ENCODE data around the gene LMX1B.
"Not testable (repeated sequence)": the region's sequence is repeated elsewhere in the genome, so short reads cannot be mapped to it uniquely, and the experiment has no call there.

The LMX1B gene

DNA sequence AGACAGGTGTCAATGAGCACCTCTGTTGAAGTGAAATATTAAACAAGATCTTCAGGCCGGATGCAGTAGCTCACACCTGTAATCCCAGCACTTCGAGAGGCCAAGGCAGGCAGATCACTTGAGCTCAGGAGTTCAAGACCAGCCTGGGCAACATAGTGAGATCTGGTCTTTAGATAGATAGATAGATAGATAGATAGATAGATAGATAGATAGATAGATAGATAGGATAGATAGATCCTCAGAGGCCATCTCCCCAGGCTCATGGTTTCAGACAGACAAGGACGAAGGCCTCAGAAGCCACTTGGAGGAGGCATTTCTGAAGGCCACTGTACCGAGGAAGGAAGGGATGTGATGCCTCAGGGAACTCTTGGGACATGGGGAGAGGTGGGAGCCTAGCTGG is 42.5 kb downstream of the LMX1B start:
- peaks cover 14% of the 10 kb centered on the region for H3K27me3 ChIP-seq (replicated peaks; ENCODE audit: control insufficient read depth, insufficient read depth, low read length, poor library complexity, severe bottlenecking)
- not testable (repeated sequence) for H3K4me3 ChIP-seq (ENCODE audit: insufficient read depth, low read depth, low read length, poor library complexity, severe bottlenecking); H3K9me3 ChIP-seq (ENCODE audit: control insufficient read depth, low read length); H3K27ac ChIP-seq (ENCODE audit: insufficient read depth, low read length, poor library complexity, severe bottlenecking); DNase-seq; H3K4me1 ChIP-seq (ENCODE audit: control insufficient read depth, insufficient read depth, low read length, poor library complexity, severe bottlenecking); H3K36me3 ChIP-seq (ENCODE audit: control insufficient read depth, insufficient read depth, low read length)

DNA sequence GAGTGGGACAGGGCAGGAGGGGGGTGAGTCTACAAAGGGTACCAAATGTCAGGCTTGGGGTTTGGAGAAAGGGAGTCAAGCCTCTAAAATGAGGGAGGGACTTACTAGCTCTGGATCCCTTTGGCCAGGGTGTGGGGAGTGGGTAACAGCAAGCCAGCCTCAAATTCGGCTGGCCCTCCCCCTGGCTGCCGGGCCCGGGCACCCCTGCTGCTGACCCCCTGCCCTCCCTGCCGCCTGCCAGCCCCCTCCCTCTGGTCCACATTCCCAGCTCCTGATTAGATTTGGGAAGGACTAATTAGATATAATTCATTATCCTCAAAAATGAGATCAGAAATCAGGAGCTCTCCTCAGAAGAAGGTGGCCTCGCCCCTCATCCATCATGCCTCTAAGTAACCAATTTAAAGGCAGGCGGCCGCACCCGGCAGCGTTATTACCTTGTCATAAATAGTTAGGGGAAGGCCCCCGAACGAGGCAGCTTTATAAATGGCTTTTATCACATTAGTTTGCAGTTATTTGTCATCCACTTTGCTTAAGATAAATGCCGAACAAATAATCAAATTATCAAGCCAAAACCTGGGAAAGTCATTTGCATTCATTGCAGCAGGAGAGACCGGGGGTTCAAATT is 44.6 kb downstream of the LMX1B start:
- H3K9me3 ChIP-seq (ENCODE audit: control insufficient read depth, low read length) = no peaks in the 10 kb centered on the region
- no peaks in the 10 kb centered on the region for H3K36me3 ChIP-seq (ENCODE audit: control insufficient read depth, insufficient read depth, low read length)
- no peaks in the 10 kb centered on the region for H3K4me1 ChIP-seq (ENCODE audit: control insufficient read depth, insufficient read depth, low read length, poor library complexity, severe bottlenecking)
- H3K27ac ChIP-seq (ENCODE audit: insufficient read depth, low read length, poor library complexity, severe bottlenecking) = no peak overlapping the region
- no peak for DNase-seq
- H3K27me3 ChIP-seq (replicated peaks; ENCODE audit: control insufficient read depth, insufficient read depth, low read length, poor library complexity, severe bottlenecking) = peaks cover 7% of the 10 kb centered on the region
- H3K4me3 ChIP-seq (ENCODE audit: insufficient read depth, low read depth, low read length, poor library complexity, severe bottlenecking) = no peak overlapping the region

DNA sequence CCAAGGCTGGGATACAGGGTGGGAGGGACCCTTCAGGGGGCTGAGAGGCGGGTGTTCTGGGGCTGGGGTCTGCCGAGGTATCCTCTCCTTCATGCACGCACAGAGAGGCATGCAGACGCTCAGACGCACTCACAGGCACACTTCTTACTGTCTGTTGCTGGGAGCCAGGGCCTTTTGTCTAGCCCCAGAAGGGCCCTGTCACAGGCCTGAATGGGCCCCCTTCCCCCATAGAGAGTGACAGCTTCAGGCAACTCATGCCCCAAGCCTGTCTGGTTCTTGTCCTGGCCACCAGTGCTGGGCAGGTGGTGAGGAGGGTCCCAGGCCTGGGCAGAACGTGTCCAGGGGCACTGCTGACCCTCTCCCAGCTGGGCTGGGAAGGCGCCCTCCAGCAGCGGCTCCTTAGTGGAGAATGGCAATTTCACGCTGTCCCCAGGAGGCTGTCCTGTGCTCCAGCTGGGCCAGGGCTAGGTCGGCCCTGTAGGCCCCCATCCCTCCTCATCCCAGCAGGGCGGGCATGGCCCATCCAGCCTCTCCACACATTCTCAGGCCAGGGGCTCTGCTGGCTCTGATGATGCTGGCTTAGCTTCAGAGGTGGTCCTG is 45.3 kb downstream of the LMX1B start:
- no peak for DNase-seq
- Histone ChIP-seq H3K4me3 (ENCODE audit: insufficient read depth, low read depth, low read length, poor library complexity, severe bottlenecking) (no peak overlapping the region), H3K27me3 (replicated peaks; ENCODE audit: control insufficient read depth, insufficient read depth, low read length, poor library complexity, severe bottlenecking) (peaks cover 7% of the 10 kb centered on the region)

DNA sequence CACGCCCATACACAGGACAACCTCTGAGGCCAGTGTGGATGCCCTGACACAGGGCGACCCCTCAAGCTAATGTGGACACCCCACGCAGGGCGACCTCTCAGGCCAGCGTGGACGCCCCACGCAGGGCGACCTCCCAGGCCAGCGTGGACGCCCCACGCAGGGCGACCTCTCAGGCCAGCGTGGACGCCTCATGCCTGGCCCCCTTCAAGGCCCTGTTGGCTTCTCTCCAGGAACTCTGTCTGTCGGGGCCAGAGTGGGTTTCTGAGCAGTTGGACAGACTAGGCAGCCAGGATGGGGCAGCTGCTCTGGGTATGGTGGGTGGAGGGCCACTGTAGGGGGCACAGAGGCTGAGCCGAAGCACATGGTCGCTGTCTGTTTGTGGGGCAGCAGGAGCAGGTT is 47.4 kb downstream of the LMX1B start:
- Histone ChIP-seq H3K4me1 (ENCODE audit: control insufficient read depth, insufficient read depth, low read length, poor library complexity, severe bottlenecking) (no peaks in the 10 kb centered on the region), H3K4me3 (ENCODE audit: insufficient read depth, low read depth, low read length, poor library complexity, severe bottlenecking) (no peak overlapping the region), H3K9me3 (ENCODE audit: control insufficient read depth, low read length) (no peaks in the 10 kb centered on the region), H3K36me3 (ENCODE audit: control insufficient read depth, insufficient read depth, low read length) (no peaks in the 10 kb centered on the region), H3K27me3 (replicated peaks; ENCODE audit: control insufficient read depth, insufficient read depth, low read length, poor library complexity, severe bottlenecking) (peaks cover 7% of the 10 kb centered on the region), H3K27ac (ENCODE audit: insufficient read depth, low read length, poor library complexity, severe bottlenecking) (no peak overlapping the region)
- no peak for DNase-seq

More for the DNA sequence above, 45.3 kb downstream of the LMX1B start:
- H3K27ac ChIP-seq (ENCODE audit: insufficient read depth, low read length, poor library complexity, severe bottlenecking) = no peak overlapping the region
- H3K36me3 ChIP-seq (ENCODE audit: control insufficient read depth, insufficient read depth, low read length) = no peaks in the 10 kb centered on the region
- H3K9me3 ChIP-seq (ENCODE audit: control insufficient read depth, low read length) = no peaks in the 10 kb centered on the region
- H3K4me1 ChIP-seq (ENCODE audit: control insufficient read depth, insufficient read depth, low read length, poor library complexity, severe bottlenecking) = no peaks in the 10 kb centered on the region

DNA sequence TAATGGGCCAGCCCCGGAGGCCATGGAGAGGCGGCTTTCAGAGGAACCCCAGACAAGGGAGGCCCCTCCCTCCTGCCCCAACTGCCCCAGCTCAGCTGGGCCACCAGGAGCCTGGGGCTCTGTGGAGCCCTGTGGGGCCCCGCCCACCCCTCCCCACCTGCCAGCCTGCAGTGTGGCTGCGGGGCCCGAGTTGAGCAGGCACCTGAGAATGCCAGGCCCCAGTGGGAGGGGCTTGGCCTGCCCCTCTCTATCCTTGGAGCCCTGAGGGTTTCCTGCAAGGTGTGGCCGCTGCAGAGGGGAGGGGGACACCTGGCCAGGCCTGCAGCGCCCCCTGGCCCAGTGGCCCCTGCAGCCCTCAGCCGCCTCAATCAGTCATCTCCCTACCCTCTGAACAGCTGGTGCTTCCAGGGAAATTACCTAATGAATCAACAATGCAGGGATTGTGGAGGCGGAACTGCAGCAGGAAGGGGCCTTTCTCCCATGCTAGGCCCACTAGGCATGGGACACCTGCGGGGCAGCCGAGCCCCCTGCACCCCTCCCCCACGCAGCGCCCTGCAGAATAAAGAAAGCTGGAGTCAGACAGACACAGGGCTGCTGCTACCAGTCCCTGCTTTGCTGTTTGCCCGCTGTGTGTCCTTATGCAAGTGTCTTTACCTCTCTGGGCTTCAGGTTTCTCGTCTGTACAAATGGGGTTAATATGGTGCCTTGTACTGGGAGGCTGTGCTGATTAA is 48.0 kb downstream of the LMX1B start:
- DNase-seq = no peak
- H3K36me3 ChIP-seq (ENCODE audit: control insufficient read depth, insufficient read depth, low read length) = no peaks in the 10 kb centered on the region
- peaks cover 7% of the 10 kb centered on the region for H3K27me3 ChIP-seq (replicated peaks; ENCODE audit: control insufficient read depth, insufficient read depth, low read length, poor library complexity, severe bottlenecking)
- no peak overlapping the region for H3K27ac ChIP-seq (ENCODE audit: insufficient read depth, low read length, poor library complexity, severe bottlenecking)
- no peaks in the 10 kb centered on the region for H3K4me1 ChIP-seq (ENCODE audit: control insufficient read depth, insufficient read depth, low read length, poor library complexity, severe bottlenecking)
- H3K4me3 ChIP-seq (ENCODE audit: insufficient read depth, low read depth, low read length, poor library complexity, severe bottlenecking) = no peak overlapping the region
- no peaks in the 10 kb centered on the region for H3K9me3 ChIP-seq (ENCODE audit: control insufficient read depth, low read length)

DNA sequence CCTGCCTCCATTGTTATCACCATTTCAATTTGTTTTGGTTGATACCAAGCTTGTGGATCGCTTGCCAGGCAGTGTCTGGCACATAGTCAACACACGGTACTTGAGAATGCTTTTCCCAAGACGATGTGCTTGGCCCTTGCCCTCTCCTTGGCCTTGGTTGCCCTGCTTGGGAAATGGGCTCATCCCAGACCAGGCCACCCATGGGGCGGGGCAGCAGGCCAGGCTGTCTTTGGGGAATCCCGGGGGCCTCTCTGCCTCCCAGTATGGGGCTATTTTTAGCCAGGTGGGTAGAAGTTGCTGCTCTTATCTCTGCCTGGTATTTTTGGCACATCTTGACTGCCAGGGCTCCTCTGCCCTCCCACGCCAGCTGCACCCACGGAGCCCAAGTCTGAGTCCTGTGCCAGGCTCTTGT is 49.9 kb downstream of the LMX1B start:
- Histone ChIP-seq H3K4me3 (ENCODE audit: insufficient read depth, low read depth, low read length, poor library complexity, severe bottlenecking) (no peak overlapping the region), H3K9me3 (ENCODE audit: control insufficient read depth, low read length) (no peaks in the 10 kb centered on the region), H3K27me3 (replicated peaks; ENCODE audit: control insufficient read depth, insufficient read depth, low read length, poor library complexity, severe bottlenecking) (peaks cover 2% of the 10 kb centered on the region)

DNA sequence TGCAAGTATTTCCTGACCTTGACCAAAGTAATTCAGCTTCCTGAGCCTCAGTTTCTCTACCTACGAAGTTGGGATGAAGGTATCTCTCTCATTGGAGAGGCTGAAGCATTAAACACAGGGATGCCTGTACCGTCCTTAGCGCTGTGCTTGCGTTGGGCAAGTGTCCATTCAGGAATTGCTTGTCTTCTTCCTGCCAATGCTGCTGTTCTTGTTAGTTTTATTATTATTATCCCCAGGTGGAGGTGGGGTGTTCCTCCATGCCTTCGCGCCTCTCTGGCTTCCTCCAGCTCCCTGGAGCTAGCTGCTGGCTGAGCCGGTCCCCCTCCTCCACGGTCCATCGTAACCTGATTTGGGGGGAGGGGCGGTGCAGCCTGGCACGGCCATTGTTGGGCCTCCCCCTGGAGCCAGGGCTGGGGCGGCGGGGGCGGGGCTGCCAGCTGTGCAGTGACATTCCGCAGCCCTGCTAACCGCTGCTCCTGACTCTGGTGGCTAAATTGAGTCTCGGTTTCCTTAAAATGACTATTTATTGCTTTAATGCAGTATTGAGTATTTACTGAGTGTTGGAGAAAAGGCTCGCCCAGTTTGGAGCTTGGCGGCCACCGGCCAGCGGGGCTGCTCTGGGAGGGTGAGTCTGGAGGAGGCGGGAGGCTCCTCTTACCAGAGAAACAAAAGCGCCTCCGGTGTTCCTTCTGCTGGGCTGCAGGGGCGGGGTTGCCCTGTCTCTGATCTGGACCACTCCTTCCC is 51.3 kb downstream of the LMX1B start:
- Histone ChIP-seq H3K4me3 (ENCODE audit: insufficient read depth, low read depth, low read length, poor library complexity, severe bottlenecking) (no peak overlapping the region), H3K9me3 (ENCODE audit: control insufficient read depth, low read length) (no peaks in the 10 kb centered on the region), H3K4me1 (ENCODE audit: control insufficient read depth, insufficient read depth, low read length, poor library complexity, severe bottlenecking) (no peaks in the 10 kb centered on the region), H3K27ac (ENCODE audit: insufficient read depth, low read length, poor library complexity, severe bottlenecking) (no peak overlapping the region), H3K36me3 (ENCODE audit: control insufficient read depth, insufficient read depth, low read length) (no peaks in the 10 kb centered on the region), H3K27me3 (replicated peaks; ENCODE audit: control insufficient read depth, insufficient read depth, low read length, poor library complexity, severe bottlenecking) (no peaks in the 10 kb centered on the region)
- DNase-seq = no peak

More for the DNA sequence above, 49.9 kb downstream of the LMX1B start:
- H3K36me3 ChIP-seq (ENCODE audit: control insufficient read depth, insufficient read depth, low read length) = no peaks in the 10 kb centered on the region
- no peaks in the 10 kb centered on the region for H3K4me1 ChIP-seq (ENCODE audit: control insufficient read depth, insufficient read depth, low read length, poor library complexity, severe bottlenecking)
- no peak overlapping the region for H3K27ac ChIP-seq (ENCODE audit: insufficient read depth, low read length, poor library complexity, severe bottlenecking)
- DNase-seq = no peak

DNA sequence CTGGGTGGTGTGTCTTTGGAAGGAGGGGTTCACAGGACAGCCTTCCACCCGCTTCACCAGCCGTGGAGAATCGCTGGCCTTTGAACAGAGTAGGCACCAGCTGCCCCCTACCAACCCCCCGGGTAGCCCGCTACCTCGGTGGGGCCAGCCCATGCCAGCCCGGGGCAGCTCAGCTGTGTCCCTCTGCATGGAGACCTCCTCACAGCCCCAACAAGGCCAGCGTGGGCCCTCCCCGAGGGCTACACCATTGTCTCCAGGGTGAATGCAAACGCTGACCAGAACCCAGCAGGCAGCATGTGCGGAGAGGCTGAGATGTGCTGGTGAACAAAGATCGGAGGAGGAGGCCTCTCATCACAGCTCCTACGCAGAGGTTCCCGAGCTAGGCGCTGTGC is 51.9 kb downstream of the LMX1B start:
- no peaks in the 10 kb centered on the region for H3K4me1 ChIP-seq (ENCODE audit: control insufficient read depth, insufficient read depth, low read length, poor library complexity, severe bottlenecking)
- DNase-seq = no peak
- no peaks in the 10 kb centered on the region for H3K27me3 ChIP-seq (replicated peaks; ENCODE audit: control insufficient read depth, insufficient read depth, low read length, poor library complexity, severe bottlenecking)
- H3K36me3 ChIP-seq (ENCODE audit: control insufficient read depth, insufficient read depth, low read length) = no peaks in the 10 kb centered on the region
- no peak overlapping the region for H3K27ac ChIP-seq (ENCODE audit: insufficient read depth, low read length, poor library complexity, severe bottlenecking)
- H3K4me3 ChIP-seq (ENCODE audit: insufficient read depth, low read depth, low read length, poor library complexity, severe bottlenecking) = no peak overlapping the region
- H3K9me3 ChIP-seq (ENCODE audit: control insufficient read depth, low read length) = no peaks in the 10 kb centered on the region

DNA sequence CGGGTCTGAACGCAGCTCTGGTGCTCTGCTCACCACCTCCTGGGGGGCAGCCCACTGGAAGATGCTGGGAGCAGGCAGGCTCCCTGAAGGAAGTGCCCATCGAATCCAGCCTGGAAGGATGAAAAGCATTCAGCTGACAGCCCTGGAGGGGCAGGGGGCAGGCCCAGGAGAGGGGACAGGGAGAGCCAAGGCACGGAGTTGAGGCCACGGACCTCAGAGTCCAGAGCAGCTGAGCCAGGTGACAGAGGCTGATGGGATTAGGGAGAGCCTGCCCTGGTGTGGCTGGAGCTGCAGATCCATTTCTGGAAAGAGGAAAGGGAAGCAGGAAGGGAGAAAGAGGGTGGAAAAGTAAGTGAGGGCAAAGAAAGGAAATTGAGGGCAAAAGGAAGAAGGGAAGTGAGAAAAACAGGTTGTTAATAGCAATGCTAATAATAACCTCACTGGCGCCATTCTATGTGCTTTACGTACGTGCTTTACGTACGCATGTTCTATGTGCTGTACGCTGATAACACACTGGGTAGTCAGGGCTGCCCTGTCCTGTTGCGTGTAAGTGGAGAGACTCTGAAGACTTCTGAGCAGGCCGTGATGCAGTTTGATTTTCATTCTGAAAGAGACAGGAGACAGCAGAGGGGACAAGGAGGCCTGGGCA is 52.6 kb downstream of the LMX1B start:
- Histone ChIP-seq H3K36me3 (ENCODE audit: control insufficient read depth, insufficient read depth, low read length) (no peaks in the 10 kb centered on the region), H3K27ac (ENCODE audit: insufficient read depth, low read length, poor library complexity, severe bottlenecking) (no peak overlapping the region), H3K4me3 (ENCODE audit: insufficient read depth, low read depth, low read length, poor library complexity, severe bottlenecking) (no peak overlapping the region), H3K4me1 (ENCODE audit: control insufficient read depth, insufficient read depth, low read length, poor library complexity, severe bottlenecking) (no peaks in the 10 kb centered on the region), H3K9me3 (ENCODE audit: control insufficient read depth, low read length) (no peaks in the 10 kb centered on the region), H3K27me3 (replicated peaks; ENCODE audit: control insufficient read depth, insufficient read depth, low read length, poor library complexity, severe bottlenecking) (no peaks in the 10 kb centered on the region)
- no peak for DNase-seq

Measured in effector memory CD4-positive, alpha-beta T cell (primary cell).